HCT116 (cell line): Measurements from ENCODE around the gene RNH1. TPM values are rescaled to one million over a fixed set of nuclear protein-coding genes. Genes with fewer than 3 reads are reported as not detected.

Experiments
- ATAC-seq: fragments of 200-7000 bp; cut with Tn5 transposase; 2 replicates; pipeline ENCODE4 v1.9.1; 2020; ENCODE audit warnings: mild to moderate bottlenecking, moderate library complexity
- BruUV-seq: library from RNA; stranded (reverse); fragments of 400-500 nt; replicated peaks from 2 replicates; lab custom pipeline; 2021; lab: Mats Ljungman, UMichigan
- CTCF ChIA-PET: fragments of 300-600 bp; sonication (Branson Sonifier 250); formaldehyde crosslinking; loops from one replicate; lab custom pipeline; 2021; ENCODE audit warnings: antibody characterized with exemption; lab: Charles Lee
- POLR2A ChIA-PET: fragments of 300-600, 350-600 bp; sonication (Branson Sonifier 250); formaldehyde crosslinking; loops from one replicate; lab custom pipeline; 2021; ENCODE audit warnings: antibody characterized with exemption; lab: Charles Lee
- RAD21 ChIA-PET, 2 experiments: fragments of 300-600 bp; sonication (Branson Sonifier 250); formaldehyde crosslinking; loops; one replicate each; lab custom pipeline; 2023; ENCODE audit warnings: low total read pairs in 2 of 2; ENCODE audit not compliant: uncharacterized antibody in 2 of 2, unreplicated experiment in 2 of 2, low non-redundant PET in 1 of 2; lab: Charles Lee
- DNase-seq: peaks from one replicate; pipeline ENCODE4 v3.0.0-alpha.2; 2010; ENCODE audit warnings: low read depth, low spot score
- H2AFZ ChIP-seq: fragments of 200-600 bp; shearing (Covaris generic), sonication (generic); 2 replicates; pipeline ENCODE4 v1.6.1; 2017; ENCODE audit warnings: low read depth, mixed run types, mixed read lengths, antibody characterized with exemption, low read length; ENCODE audit not compliant: poor library complexity, severe bottlenecking
- H3K27ac ChIP-seq: 2 replicates; pipeline ENCODE4 v1.5.1; 2012; ENCODE audit warnings: low read depth, low read length
- H3K27me3 ChIP-seq: fragments of 200-600 bp; sonication (generic); 2 replicates; pipeline ENCODE4 v1.6.1; 2016; ENCODE audit warnings: mixed run types, low read length, mixed read lengths; ENCODE audit not compliant: insufficient read depth
- H3K36me3 ChIP-seq, 2 experiments: fragments of 200-500 bp in 1 of 2; fragments of 200-600 bp in 1 of 2; sonication (Bioruptor generic) in 1 of 2; sonication (generic) in 1 of 2; 2 replicates each; pipeline versions ENCODE4 v1.5.1 to v1.6.1; 2014 to 2016; ENCODE audit warnings: low read length in 2 of 2, inconsistent platforms in 1 of 2, mixed read lengths in 1 of 2, mixed run types in 1 of 2; ENCODE audit not compliant: insufficient read depth in 2 of 2, control insufficient read depth in 1 of 2
- H3K4me1 ChIP-seq, 2 experiments: fragments of 200-600 bp in 1 of 2; sonication (generic) in 1 of 2; 2 replicates each; pipeline versions ENCODE4 v1.5.1 to v1.6.1; 2012 to 2017; ENCODE audit warnings: low read length in 2 of 2, inconsistent platforms in 1 of 2, mild to moderate bottlenecking in 1 of 2, mixed read lengths in 1 of 2, mixed run types in 1 of 2, moderate library complexity in 1 of 2; ENCODE audit not compliant: insufficient read depth in 2 of 2, control insufficient read depth in 1 of 2
- H3K4me2 ChIP-seq: fragments of 200-600 bp; sonication (generic); 2 replicates; pipeline ENCODE4 v1.6.1; 2017; ENCODE audit warnings: mixed run types, low read length, mixed read lengths
- H3K4me3 ChIP-seq, 2 experiments: fragments of 200-600 bp in 1 of 2; sonication (generic) in 1 of 2; replicated peaks in 1 of 2; 2 replicates each; pipeline ENCODE4 v1.5.1; 2011 to 2016; ENCODE audit warnings: low read length in 2 of 2, control low read depth in 1 of 2, low read depth in 1 of 2, mild to moderate bottlenecking in 1 of 2, mixed read lengths in 1 of 2, mixed run types in 1 of 2
- H3K79me2 ChIP-seq: fragments of 200-600 bp; sonication (generic); 2 replicates; pipeline ENCODE4 v1.6.1; 2017; ENCODE audit warnings: mild to moderate bottlenecking, mixed run types, low read length, moderate library complexity, mixed read lengths; ENCODE audit not compliant: insufficient read depth
- H3K9ac ChIP-seq: fragments of 200-600 bp; sonication (generic); 2 replicates; pipeline ENCODE4 v1.6.1; 2016; ENCODE audit warnings: low read length, mixed read lengths
- H3K9me2 ChIP-seq: fragments of 200-600 bp; sonication (generic), shearing (Covaris generic); 2 replicates; pipeline ENCODE4 v1.6.1; 2017; ENCODE audit warnings: mixed run types, mild to moderate bottlenecking, moderate library complexity; ENCODE audit not compliant: insufficient read depth
- H3K9me3 ChIP-seq, 2 experiments: fragments of 200-500 bp in 1 of 2; fragments of 200-600 bp in 1 of 2; sonication (Bioruptor generic) in 1 of 2; sonication (generic) in 1 of 2; 2 replicates each; pipeline ENCODE4 v1.6.1; 2014 to 2017; ENCODE audit warnings: low read length in 2 of 2, mixed read lengths in 2 of 2, inconsistent platforms in 1 of 2, low read depth in 1 of 2, mild to moderate bottlenecking in 1 of 2, mixed run types in 1 of 2, moderate library complexity in 1 of 2; ENCODE audit not compliant: control insufficient read depth in 1 of 2, insufficient read depth in 1 of 2
- H4K20me1 ChIP-seq: fragments of 200-600 bp; sonication (generic), shearing (Covaris generic); 2 replicates; pipeline ENCODE4 v1.6.1; 2017; ENCODE audit warnings: mixed run types, mild to moderate bottlenecking, moderate library complexity; ENCODE audit not compliant: insufficient read depth
- CEBPB ChIP-seq: IDR thresholded peaks from 2 replicates; pipeline ENCODE4 v1.6.1; 2012; ENCODE audit warnings: low read depth
- EGR1 ChIP-seq: IDR thresholded peaks from 2 replicates; pipeline ENCODE4 v1.6.1; 2012; ENCODE audit warnings: low read depth
- ELF1 ChIP-seq: IDR thresholded peaks from 2 replicates; pipeline ENCODE4 v1.6.1; 2012; ENCODE audit warnings: low read depth, borderline replicate concordance
- EZH2 ChIP-seq: fragments of 200-600 bp; sonication (generic); IDR thresholded peaks from 2 replicates; pipeline ENCODE4 v1.6.1; 2017; ENCODE audit warnings: antibody characterized with exemption, mixed run types
- EZH2phosphoT487 ChIP-seq: fragments of 200-600 bp; IDR thresholded peaks from 2 replicates; pipeline ENCODE4 v1.6.1; 2018; ENCODE audit warnings: antibody characterized with exemption, borderline replicate concordance
- POLR2A ChIP-seq: IDR thresholded peaks from 2 replicates; pipeline ENCODE4 v1.7.0; 2011; ENCODE audit warnings: borderline replicate concordance; ENCODE audit not compliant: insufficient read depth, insufficient read length; ENCODE audit errors: extremely low read depth
- POLR2AphosphoS5 ChIP-seq: IDR thresholded peaks from 2 replicates; pipeline ENCODE4 v1.6.1; 2011; ENCODE audit warnings: mild to moderate bottlenecking, low read depth, low read length, moderate library complexity
- SP1 ChIP-seq: IDR thresholded peaks from 2 replicates; pipeline ENCODE4 v1.6.1; 2012; ENCODE audit warnings: low read depth
- SRF ChIP-seq: IDR thresholded peaks from 2 replicates; pipeline ENCODE4 v1.6.1; 2012; ENCODE audit warnings: low read depth
- TCF7L2 ChIP-seq: IDR thresholded peaks from 2 replicates; pipeline ENCODE4 v1.7.0; 2011; ENCODE audit warnings: borderline replicate concordance, inconsistent platforms; ENCODE audit not compliant: insufficient read depth, insufficient read length; ENCODE audit errors: extremely low read depth
- ZBTB33 ChIP-seq: IDR thresholded peaks from 2 replicates; pipeline ENCODE4 v1.6.1; 2011; ENCODE audit warnings: mild to moderate bottlenecking, low read length, moderate library complexity; ENCODE audit not compliant: insufficient replicate concordance; ENCODE audit errors: extremely low read depth
- ZFX ChIP-seq: fragments of 450-650 bp; IDR thresholded peaks from 2 replicates; pipeline ENCODE4 v1.6.1; 2017
- intact Hi-C: fragments of 100-400 bp; cut with micrococcal nuclease; formaldehyde crosslinking; loops from 2 replicates; pipeline ENCODE4 v1.10.0; 2022
- total RNA-seq: library from RNA; stranded (reverse); gene quantifications from one replicate; pipeline ENCODE4 v1.2.1, GENCODE V29; 2021; ENCODE audit not compliant: unreplicated experiment
- TF ChIP-seq, protein P1 (sequence below), 3 experiments: fragments of 200-600 bp in 1 of 3; sonication (generic) in 1 of 3; IDR thresholded peaks in 2 of 3; conservative IDR thresholded peaks in 1 of 3; 2 replicates each; pipeline ENCODE4 v1.5.1; 2012 to 2017; ENCODE audit warnings: low read depth in 2 of 3, low read length in 2 of 3, antibody characterized with exemption in 1 of 3, borderline replicate concordance in 1 of 3, control low read depth in 1 of 3, mild to moderate bottlenecking in 1 of 3, mixed read lengths in 1 of 3, mixed run types in 1 of 3, moderate library complexity in 1 of 3; ENCODE audit not compliant: insufficient read depth in 1 of 3

The RNH1 gene
- total RNA-seq, 1 experiment from 2014 or later = 120 TPM

DNA sequence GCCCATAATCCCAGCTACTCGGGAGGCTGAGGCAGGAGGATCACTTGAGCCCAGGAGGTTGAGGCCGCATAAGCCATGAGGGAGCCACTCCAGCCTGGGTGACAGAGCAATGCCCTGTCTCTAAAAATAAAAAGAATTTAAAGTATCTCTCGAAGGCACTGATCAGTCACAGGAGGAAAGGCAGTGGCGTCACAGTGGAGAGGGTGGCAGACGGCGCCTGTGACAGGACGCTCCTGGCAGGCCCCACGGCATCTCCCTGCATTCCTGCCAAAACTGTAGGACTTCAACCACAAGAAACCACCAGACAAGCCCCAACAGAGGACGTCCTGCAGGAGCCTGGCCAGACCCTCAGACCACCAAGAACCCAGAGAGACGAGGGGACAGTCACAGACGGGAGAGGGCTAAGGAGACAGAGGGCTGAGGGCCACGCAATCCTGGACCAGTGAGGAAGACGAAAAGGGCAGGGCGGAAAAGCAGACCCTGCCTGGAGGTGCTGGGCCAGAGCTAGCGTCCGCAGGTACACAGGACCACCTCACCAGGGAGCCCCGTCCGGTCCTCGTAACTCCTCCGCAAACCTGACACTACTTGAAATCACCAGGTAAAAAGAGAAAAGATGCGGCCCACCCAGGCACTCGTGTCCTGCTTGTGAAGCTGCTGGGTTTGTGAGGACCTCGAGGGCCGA lies 5.9 kb downstream of the RNH1 start:
- Histone ChIP-seq H3K4me3 (no peak overlapping the region), H2AFZ (no peak overlapping the region), H3K9me2 (no peaks in the 10 kb centered on the region), H3K9me3 (no peaks in the 10 kb centered on the region), H3K27me3 (no peaks in the 10 kb centered on the region), H3K36me3 (peaks cover 16 to 26% of the 10 kb centered on the region in 2 experiments), H3K79me2 (peaks cover 33% of the 10 kb centered on the region), H4K20me1 (no peaks in the 10 kb centered on the region), H3K27ac (no peak overlapping the region), H3K4me1 (peaks cover 6 to 13% of the 10 kb centered on the region in 2 experiments; a peak in 3 of 4 replicates), H3K9ac (no peak overlapping the region), H3K4me2 (no peak overlapping the region)
- no peak for DNase-seq
- ChIA-PET CTCF (no interaction called here), POLR2A (interaction anchor here (0.6 kb wide), 1 partner anchor 35 kb away, joined by 3 read pairs; no protein-coding TSS in a partner anchor), RAD21 (no interaction called here)
- intact Hi-C loops = no loop called here
- BruUV-seq = no TSS peak
- no peak for TF ChIP-seq EZH2phosphoT487
- TF ChIP-seq ZFX = no peak
- TF ChIP-seq ELF1 = no peak
- no peak for TF ChIP-seq CEBPB
- TF ChIP-seq POLR2AphosphoS5 = no peak
- no peak for ATAC-seq

GRCh38 chr11:499201-500076 lies 7.6 kb downstream of the RNH1 start:
- ChIA-PET CTCF (no interaction called here), RAD21 (no interaction called here), POLR2A (no interaction called here)
- Histone ChIP-seq H2AFZ (no peak overlapping the region), H3K9me3 (no peaks in the 10 kb centered on the region), H3K4me2 (no peak overlapping the region), H3K9me2 (no peaks in the 10 kb centered on the region), H3K36me3 (peaks cover 16 to 26% of the 10 kb centered on the region in 2 experiments), H3K27ac (no peak overlapping the region), H3K4me1 (no peaks in the 10 kb centered on the region), H4K20me1 (no peaks in the 10 kb centered on the region), H3K9ac (no peak overlapping the region), H3K79me2 (peaks cover 16% of the 10 kb centered on the region; the same call in 1 of the 2 replicates), H3K27me3 (no peaks in the 10 kb centered on the region), H3K4me3 (no peak overlapping the region)
- DNase-seq = no peak
- ATAC-seq = no peak
- no TSS peak for BruUV-seq
- intact Hi-C loops = no loop called here
- TF ChIP-seq EGR1 (no peak), SRF (no peak), POLR2A (no peak), SP1 (no peak), EZH2phosphoT487 (no peak), ZBTB33 (no peak), TCF7L2 (no peak), ELF1 (no peak), EZH2 (no peak)
- TF ChIP-seq, protein P1, sequence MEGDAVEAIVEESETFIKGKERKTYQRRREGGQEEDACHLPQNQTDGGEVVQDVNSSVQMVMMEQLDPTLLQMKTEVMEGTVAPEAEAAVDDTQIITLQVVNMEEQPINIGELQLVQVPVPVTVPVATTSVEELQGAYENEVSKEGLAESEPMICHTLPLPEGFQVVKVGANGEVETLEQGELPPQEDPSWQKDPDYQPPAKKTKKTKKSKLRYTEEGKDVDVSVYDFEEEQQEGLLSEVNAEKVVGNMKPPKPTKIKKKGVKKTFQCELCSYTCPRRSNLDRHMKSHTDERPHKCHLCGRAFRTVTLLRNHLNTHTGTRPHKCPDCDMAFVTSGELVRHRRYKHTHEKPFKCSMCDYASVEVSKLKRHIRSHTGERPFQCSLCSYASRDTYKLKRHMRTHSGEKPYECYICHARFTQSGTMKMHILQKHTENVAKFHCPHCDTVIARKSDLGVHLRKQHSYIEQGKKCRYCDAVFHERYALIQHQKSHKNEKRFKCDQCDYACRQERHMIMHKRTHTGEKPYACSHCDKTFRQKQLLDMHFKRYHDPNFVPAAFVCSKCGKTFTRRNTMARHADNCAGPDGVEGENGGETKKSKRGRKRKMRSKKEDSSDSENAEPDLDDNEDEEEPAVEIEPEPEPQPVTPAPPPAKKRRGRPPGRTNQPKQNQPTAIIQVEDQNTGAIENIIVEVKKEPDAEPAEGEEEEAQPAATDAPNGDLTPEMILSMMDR (IDR thresholded peaks at IDR 0.05 in 2 of 3, conservative IDR thresholded peaks at IDR 0.05 in 1 of 3; ENCODE audit: borderline replicate concordance in 1 of 3, insufficient read depth in 1 of 3, low read depth in 2 of 3, low read length in 2 of 3) = no peak
